WTC11 (cell line): ENCODE data around the gene LCNL1. TPM values are rescaled to one million over a fixed set of nuclear protein-coding genes. Genes with fewer than 3 reads are reported as not detected.
"Not testable (repeated sequence)": the region's sequence is repeated elsewhere in the genome, so short reads cannot be mapped to it uniquely, and the experiment has no call there.

Experiments
- ATAC-seq: fragments of 200-7000 bp; cut with Tn5 transposase; 2 replicates; pipeline ENCODE4 v1.10.0; 2021; ENCODE audit warnings: mild to moderate bottlenecking, moderate library complexity
- CTCF ChIA-PET: fragments of 300-600 bp; sonication (Branson Sonifier 250); formaldehyde crosslinking; loops from one replicate; lab custom pipeline; 2021; ENCODE audit warnings: antibody characterized with exemption; lab: Charles Lee
- POLR2A ChIA-PET: fragments of 350-600 bp; sonication (Branson Sonifier 250); formaldehyde crosslinking; loops from one replicate; lab custom pipeline; 2021; ENCODE audit warnings: antibody characterized with exemption; lab: Charles Lee
- DNase-seq: peaks from one replicate; pipeline ENCODE4 v3.0.0; 2021; ENCODE audit warnings: low spot score
- H3K27ac Mint-ChIP-seq: 2 replicates; pipeline ENCODE4 v1.8.0; 2021; ENCODE audit warnings: mixed read lengths
- H3K27me3 Mint-ChIP-seq: 2 replicates; pipeline ENCODE4 v1.8.0; 2021; ENCODE audit warnings: low read depth, mild to moderate bottlenecking, moderate library complexity, mixed read lengths
- H3K36me3 Mint-ChIP-seq: 2 replicates; pipeline ENCODE4 v1.8.0; 2021; ENCODE audit warnings: mixed read lengths
- H3K4me1 Mint-ChIP-seq: 2 replicates; pipeline ENCODE4 v1.8.0; 2022; ENCODE audit warnings: mixed read lengths
- H3K4me3 Mint-ChIP-seq: 2 replicates; pipeline ENCODE4 v1.8.0; 2021; ENCODE audit warnings: mild to moderate bottlenecking, moderate library complexity, mixed read lengths
- H3K9me3 Mint-ChIP-seq: 2 replicates; pipeline ENCODE4 v1.8.0; 2021; ENCODE audit warnings: mixed read lengths
- ATF2 ChIP-seq: sonication (generic); formaldehyde crosslinking; IDR thresholded peaks from 2 replicates; pipeline ENCODE4 v1.8.1; 2022; ENCODE audit warnings: low read depth, missing genetic modification reagents, borderline replicate concordance
- CBFB ChIP-seq: sonication (generic); formaldehyde crosslinking; IDR thresholded peaks from 2 replicates; pipeline ENCODE4 v1.8.1; 2022; ENCODE audit warnings: mild to moderate bottlenecking, low read depth, missing genetic modification reagents
- CREM ChIP-seq: sonication (generic); formaldehyde crosslinking; IDR thresholded peaks from 2 replicates; pipeline ENCODE4 v1.8.1; 2022; ENCODE audit warnings: mild to moderate bottlenecking, missing genetic modification reagents, moderate library complexity
- E2F5 ChIP-seq: sonication (generic); formaldehyde crosslinking; IDR thresholded peaks from 2 replicates; pipeline ENCODE4 v1.8.1; 2022; ENCODE audit warnings: mild to moderate bottlenecking, moderate library complexity, missing genetic modification reagents
- EMX1 ChIP-seq: fragments of 250-450 bp; sonication (Bioruptor Pico); IDR thresholded peaks from 2 replicates; pipeline ENCODE4 v1.8.0; 2021; ENCODE audit warnings: mild to moderate bottlenecking
- ERG ChIP-seq: fragments of 250-450 bp; sonication (Bioruptor Pico); IDR thresholded peaks from 2 replicates; pipeline ENCODE4 v1.8.0; 2021; ENCODE audit warnings: mild to moderate bottlenecking
- ETV6 ChIP-seq: sonication (generic); formaldehyde crosslinking; IDR thresholded peaks from 2 replicates; pipeline ENCODE4 v1.8.1; 2022; ENCODE audit warnings: mild to moderate bottlenecking, missing genetic modification reagents
- HMGA2 ChIP-seq: fragments of 250-450 bp; sonication (Bioruptor Pico); IDR thresholded peaks from 2 replicates; pipeline ENCODE4 v1.4.0; 2021; ENCODE audit warnings: mild to moderate bottlenecking, moderate library complexity
- JUN ChIP-seq: sonication (generic); formaldehyde crosslinking; IDR thresholded peaks from 2 replicates; pipeline ENCODE4 v1.8.0; 2023; ENCODE audit warnings: mild to moderate bottlenecking, missing genetic modification reagents
- KAT7 ChIP-seq: sonication (generic); formaldehyde crosslinking; IDR thresholded peaks from 2 replicates; pipeline ENCODE4 v1.8.1; 2023; ENCODE audit warnings: missing genetic modification reagents, mild to moderate bottlenecking, borderline replicate concordance
- NFE2L1 ChIP-seq: sonication (generic); formaldehyde crosslinking; IDR thresholded peaks from 2 replicates; pipeline ENCODE4 v1.8.1; 2023; ENCODE audit warnings: missing genetic modification reagents
- NR3C1 ChIP-seq: sonication (generic); formaldehyde crosslinking; conservative IDR thresholded peaks from 2 replicates; pipeline ENCODE4 v1.8.1; 2023; ENCODE audit warnings: low read depth, mild to moderate bottlenecking, missing genetic modification reagents
- RELA ChIP-seq: sonication (generic); formaldehyde crosslinking; IDR thresholded peaks from 2 replicates; pipeline ENCODE4 v1.8.1; 2022; ENCODE audit warnings: missing genetic modification reagents, mild to moderate bottlenecking, borderline replicate concordance
- SOX15 ChIP-seq: fragments of 250-450 bp; sonication (Bioruptor Pico); IDR thresholded peaks from 2 replicates; pipeline ENCODE4 v1.9.0; 2021; ENCODE audit warnings: mild to moderate bottlenecking
- TCF7 ChIP-seq: sonication (generic); formaldehyde crosslinking; IDR thresholded peaks from 2 replicates; pipeline ENCODE4 v1.8.0; 2022; ENCODE audit warnings: mild to moderate bottlenecking, low read depth, missing genetic modification reagents, moderate library complexity
- TP53 ChIP-seq: sonication (generic); formaldehyde crosslinking; IDR thresholded peaks from 2 replicates; pipeline ENCODE4 v1.8.1; 2023; ENCODE audit warnings: mild to moderate bottlenecking, missing genetic modification reagents
- ZNF317 ChIP-seq: sonication (generic); formaldehyde crosslinking; IDR thresholded peaks from 2 replicates; pipeline ENCODE4 v1.8.1; 2023; ENCODE audit warnings: low read depth, mild to moderate bottlenecking, moderate library complexity, missing genetic modification reagents, borderline replicate concordance
- ZNF425 ChIP-seq: fragments of 250-450 bp; sonication (Bioruptor Pico); conservative IDR thresholded peaks from 2 replicates; pipeline ENCODE4 v1.9.0; 2021; ENCODE audit warnings: mild to moderate bottlenecking
- total RNA-seq: library from RNA; stranded (reverse); gene quantifications from 3 replicates; pipeline ENCODE4 v1.2.3, GENCODE V29; 2021
- TF ChIP-seq, protein P1 (sequence below): fragments of 250-450 bp; sonication (Bioruptor Pico); IDR thresholded peaks from 2 replicates; pipeline ENCODE4 v2.1.2; 2022; ENCODE audit warnings: mild to moderate bottlenecking, moderate library complexity

LCNL1 gene
- total RNA-seq, 1 experiment from 2014 or later, result 0.50 TPM

DNA sequence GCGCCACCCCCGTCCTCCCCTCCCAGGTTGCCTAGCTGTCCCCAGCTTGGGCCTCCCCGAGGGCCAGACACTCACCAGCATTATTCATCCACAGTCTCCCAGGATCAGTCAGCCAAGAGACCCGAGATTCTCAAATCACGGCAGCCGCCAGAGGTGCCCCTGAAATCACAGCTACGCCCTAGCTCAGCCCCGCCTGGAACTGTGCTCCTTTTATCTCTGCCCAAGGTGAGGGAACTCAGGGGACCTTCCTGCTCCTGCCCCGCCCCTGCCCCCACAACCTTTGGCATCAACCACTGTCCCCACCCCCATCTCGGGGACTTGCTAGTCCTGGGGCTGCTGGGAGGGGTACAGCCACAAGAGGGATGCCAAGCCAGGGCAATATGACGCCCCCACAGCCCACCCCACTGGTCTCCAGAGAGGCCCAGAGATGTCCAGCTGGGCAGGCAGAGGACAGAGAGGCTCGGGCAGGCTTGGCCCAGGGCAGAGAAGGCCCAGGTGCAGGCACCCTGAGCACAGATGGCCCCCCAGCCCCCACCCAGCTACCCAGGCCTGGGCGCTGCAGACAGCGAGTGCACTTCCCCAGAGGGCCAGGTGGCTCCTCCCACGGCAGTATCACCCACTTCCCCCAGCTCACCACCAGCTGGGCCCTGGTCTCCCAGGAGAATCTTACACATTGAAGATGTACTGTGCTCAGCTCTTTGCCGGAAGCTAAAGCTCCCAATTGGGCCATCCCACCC lies 49.3 kb downstream of the LCNL1 start, which contains the start of gene FUT7:
TSS of gene FUT7 (minus strand) at position 185 of the 737 bp plus-strand sequence. CDS start at position 88, 97 bp downstream.
- DNase-seq (no peak), ATAC-seq (no peak)
- Mint-ChIP-seq H3K27me3 (peaks cover 15% of the 10 kb centered on the region), H3K4me3 (no peak within 1 kb of the TSS), H3K36me3 (no peaks in the 10 kb centered on the region), H3K27ac (no peak within 1 kb of the TSS), H3K9me3 (no peaks in the 10 kb centered on the region), H3K4me1 (0 out of 2 replicates have a peak, but pooled peaks cover 2% of the 10 kb centered on the region)
- POLR2A ChIA-PET, result interaction anchor here (0.6 to 0.7 kb wide), 2 partner anchors 9 to 39 kb away, joined by 3 read pairs; no protein-coding TSS in a partner anchor
- CTCF ChIA-PET, result interaction anchor here (0.5 to 4.1 kb wide), 6 partner anchors 11 to 269 kb away, joined by 4 to 38 read pairs (median 6); partner anchors contain the start of gene NPDC1
- TF ChIP-seq KAT7 (CRISPR knock-in tag), result no peak
- TF ChIP-seq E2F5 (CRISPR knock-in tag), result no peak
- no peak for TF ChIP-seq NR3C1
- TF ChIP-seq SOX15, result no peak
- TF ChIP-seq TP53 (CRISPR knock-in tag), result no peak
- no peak for TF ChIP-seq CREM
- no peak for TF ChIP-seq CBFB (CRISPR knock-in tag)
- TF ChIP-seq ATF2 (CRISPR knock-in tag), result no peak
- TF ChIP-seq RELA (CRISPR knock-in tag), result no peak
- TF ChIP-seq, protein P1, sequence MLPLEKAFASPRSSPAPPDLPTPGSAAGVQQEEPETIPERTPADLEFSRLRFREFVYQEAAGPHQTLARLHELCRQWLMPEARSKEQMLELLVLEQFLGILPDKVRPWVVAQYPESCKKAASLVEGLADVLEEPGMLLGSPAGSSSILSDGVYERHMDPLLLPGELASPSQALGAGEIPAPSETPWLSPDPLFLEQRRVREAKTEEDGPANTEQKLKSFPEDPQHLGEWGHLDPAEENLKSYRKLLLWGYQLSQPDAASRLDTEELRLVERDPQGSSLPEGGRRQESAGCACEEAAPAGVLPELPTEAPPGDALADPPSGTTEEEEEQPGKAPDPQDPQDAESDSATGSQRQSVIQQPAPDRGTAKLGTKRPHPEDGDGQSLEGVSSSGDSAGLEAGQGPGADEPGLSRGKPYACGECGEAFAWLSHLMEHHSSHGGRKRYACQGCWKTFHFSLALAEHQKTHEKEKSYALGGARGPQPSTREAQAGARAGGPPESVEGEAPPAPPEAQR (CRISPR knock-in tag), result no peak
- no peak for TF ChIP-seq ETV6 (CRISPR knock-in tag)
- TF ChIP-seq ZNF425 (CRISPR knock-in tag), result no peak
- no peak for TF ChIP-seq HMGA2 (CRISPR knock-in tag)

GRCh38 chr9:137032858-137033257 lies 50.1 kb downstream of the LCNL1 start:
- Mint-ChIP-seq H3K4me1 (no peaks in the 10 kb centered on the region), H3K9me3 (no peaks in the 10 kb centered on the region), H3K4me3 (no peak overlapping the region), H3K27ac (no peak overlapping the region), H3K36me3 (no peaks in the 10 kb centered on the region), H3K27me3 (peaks cover 12% of the 10 kb centered on the region)
- no peak for TF ChIP-seq RELA (CRISPR knock-in tag)
- TF ChIP-seq KAT7 (CRISPR knock-in tag), result no peak
- TF ChIP-seq NFE2L1 (CRISPR knock-in tag), result no peak
- TF ChIP-seq TCF7, result no peak
- no peak for TF ChIP-seq JUN (CRISPR knock-in tag)
- no peak for TF ChIP-seq ERG
- no peak for TF ChIP-seq EMX1 (CRISPR knock-in tag)
- no peak for TF ChIP-seq ZNF317 (CRISPR knock-in tag)
- no peak for DNase-seq
- POLR2A ChIA-PET, result no interaction called here
- no peak for ATAC-seq
- CTCF ChIA-PET, result interaction anchor here (0.5 to 1.6 kb wide), 2 partner anchors 85 to 270 kb away, joined by 4 to 6 read pairs; no protein-coding TSS in a partner anchor

DNA sequence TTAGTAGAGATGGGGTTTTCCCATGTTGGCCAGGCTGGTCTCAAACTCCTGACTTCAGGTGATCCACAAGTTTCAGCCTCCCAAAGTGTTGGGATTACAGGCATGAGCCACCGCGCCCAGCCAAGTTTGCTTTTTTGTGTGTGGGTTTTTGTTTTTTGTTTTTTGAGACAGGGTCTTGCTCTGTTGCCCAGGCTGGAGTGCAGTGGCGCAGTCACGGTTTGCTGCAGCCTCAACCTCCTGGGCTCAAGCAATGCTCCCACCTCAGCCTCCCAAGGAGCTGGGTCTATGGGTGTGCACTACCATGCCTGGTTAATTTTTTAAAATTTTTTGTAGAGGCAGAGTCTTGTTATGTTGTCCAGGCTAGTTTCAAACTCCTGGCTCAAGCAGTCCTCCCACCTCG lies 50.7 kb downstream of the LCNL1 start:
- H3K4me1 Mint-ChIP-seq, POLR2A ChIA-PET, H3K27ac Mint-ChIP-seq, H3K4me3 Mint-ChIP-seq, ATAC-seq, H3K36me3 Mint-ChIP-seq, H3K9me3 Mint-ChIP-seq, DNase-seq: not testable (repeated sequence)
- H3K27me3 Mint-ChIP-seq, result peaks cover 12% of the 10 kb centered on the region
- CTCF ChIA-PET, result interaction anchor here (2.3 to 4.9 kb wide), 7 partner anchors 11 to 143 kb away, joined by 8 to 151 read pairs (median 63); partner anchors contain the start of genes C8G, FBXW5, NPDC1 and PTGDS
